AG10803 (cell line): Measurements from ENCODE around the gene PRL.
A peak's percentile ranks its signal among the peaks of the same experiment; 100 is the strongest.

Experiments
- DNase-seq: peaks from one replicate; pipeline ENCODE4 v3.0.0; 2010; ENCODE audit warnings: low read depth
- H3K4me3 ChIP-seq: 2 replicates; pipeline ENCODE4 v1.5.1; 2011; ENCODE audit warnings: mild to moderate bottlenecking, low read length, control low read depth
- CTCF ChIP-seq: conservative IDR thresholded peaks from 2 replicates; pipeline ENCODE4 v1.5.1; 2011; ENCODE audit warnings: mild to moderate bottlenecking, low read length, control low read depth, inconsistent platforms

PRL gene

GRCh38 chr6:22249711-22250350, 47.0 kb downstream of the PRL start:
- DNase-seq, result no peak
- no peak overlapping the region for H3K4me3 ChIP-seq
- TF ChIP-seq CTCF, result no peak

GRCh38 chr6:22248513-22249308, 48.1 kb downstream of the PRL start:
- no peak for TF ChIP-seq CTCF
- H3K4me3 ChIP-seq, result no peak overlapping the region
- no peak for DNase-seq

GRCh38 chr6:22247916-22248482, 48.8 kb downstream of the PRL start:
- DNase-seq, result no peak
- no peak for TF ChIP-seq CTCF
- no peak overlapping the region for H3K4me3 ChIP-seq

- TF ChIP-seq CTCF, result no peak
- DNase-seq, result peak; percentile 15
- no peak overlapping the region for H3K4me3 ChIP-seq
Observed at GRCh38 chr6:22240025-22240424, 56.8 kb downstream of the PRL start.

- no peak for DNase-seq
- H3K4me3 ChIP-seq, result no peak overlapping the region
- TF ChIP-seq CTCF, result no peak
Observed at GRCh38 chr6:22239261-22239921, 57.4 kb downstream of the PRL start.

- no peak for DNase-seq
- no peak for TF ChIP-seq CTCF
- H3K4me3 ChIP-seq, result no peak overlapping the region
Observed at GRCh38 chr6:22238861-22239260, 58.0 kb downstream of the PRL start.
